Subcutaneous abdominal adipose tissue (tissue), 5 donors: ENCODE data around the gene RABGGTB.
"Not testable (repeated sequence)": the region's sequence is repeated elsewhere in the genome, so short reads cannot be mapped to it uniquely, and the experiment has no call there.

Source experiments
- H3K27ac ChIP-seq: one replicate; pipeline ENCODE4 v1.7.0; 2013; ENCODE audit warnings: low read depth, mild to moderate bottlenecking, inconsistent platforms, low read length, moderate library complexity
- H3K27me3 ChIP-seq, 5 donors: one replicate each; pipeline ENCODE4 v1.7.0; 2013; ENCODE audit warnings: low read length in 5 of 5, inconsistent platforms in 1 of 5; ENCODE audit not compliant: control insufficient read depth in 5 of 5, insufficient read depth in 4 of 5
- H3K36me3 ChIP-seq, 5 donors: one replicate each; pipeline ENCODE4 v1.7.0; 2013; ENCODE audit warnings: low read length in 5 of 5; ENCODE audit not compliant: control insufficient read depth in 5 of 5, insufficient read depth in 5 of 5
- H3K4me1 ChIP-seq, 5 donors: one replicate each; pipeline ENCODE4 v1.7.0; 2013; ENCODE audit warnings: low read length in 5 of 5, mild to moderate bottlenecking in 3 of 5, moderate library complexity in 1 of 5; ENCODE audit not compliant: control insufficient read depth in 5 of 5, insufficient read depth in 5 of 5
- H3K4me3 ChIP-seq, 5 donors: one replicate each; pipeline ENCODE4 v1.7.0; 2013; ENCODE audit warnings: low read length in 5 of 5, low read depth in 1 of 5
- H3K9ac ChIP-seq, 5 donors: one replicate each; pipeline ENCODE4 v1.7.0; 2013; ENCODE audit warnings: low read length in 5 of 5, mild to moderate bottlenecking in 4 of 5, moderate library complexity in 3 of 5
- H3K9me3 ChIP-seq, 5 donors: one replicate each; pipeline ENCODE4 v1.7.0; 2013; ENCODE audit warnings: low read length in 5 of 5; ENCODE audit not compliant: control insufficient read depth in 5 of 5
- donor health status: healthy.
- donor health status: healthy.
- donor health status: healthy.
- donor health status: healthy.
- donor health status: healthy.

Gene RABGGTB

DNA sequence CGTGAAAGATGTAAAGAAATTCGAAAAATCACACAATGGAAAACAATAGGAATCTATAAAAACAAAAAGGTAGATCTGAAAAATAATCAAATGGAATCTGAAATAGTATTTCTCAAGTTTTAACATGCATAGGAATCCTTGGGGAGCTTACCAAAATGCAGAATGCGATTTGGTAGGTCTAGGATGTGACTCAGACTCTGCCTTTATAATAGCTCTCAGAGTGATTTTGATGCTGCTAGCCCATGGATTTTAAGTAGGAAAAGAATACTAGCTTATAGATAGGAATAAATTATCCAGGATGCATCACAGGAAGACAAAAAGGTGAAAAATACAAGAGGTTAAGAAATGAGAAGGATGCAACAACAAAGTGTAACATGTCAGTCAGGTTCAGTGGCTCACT, 14.1 kb upstream of the RABGGTB start:
- H3K27ac ChIP-seq, result no peak overlapping the region
- no peak overlapping the region for H3K4me3 ChIP-seq
- H3K36me3 ChIP-seq, result no peaks in the 10 kb centered on the region
- H3K9me3 ChIP-seq, result no peaks in the 10 kb centered on the region
- H3K4me1 ChIP-seq, result no peaks in the 10 kb centered on the region
- H3K9ac ChIP-seq, result no peak overlapping the region
- no peaks in the 10 kb centered on the region for H3K27me3 ChIP-seq

DNA sequence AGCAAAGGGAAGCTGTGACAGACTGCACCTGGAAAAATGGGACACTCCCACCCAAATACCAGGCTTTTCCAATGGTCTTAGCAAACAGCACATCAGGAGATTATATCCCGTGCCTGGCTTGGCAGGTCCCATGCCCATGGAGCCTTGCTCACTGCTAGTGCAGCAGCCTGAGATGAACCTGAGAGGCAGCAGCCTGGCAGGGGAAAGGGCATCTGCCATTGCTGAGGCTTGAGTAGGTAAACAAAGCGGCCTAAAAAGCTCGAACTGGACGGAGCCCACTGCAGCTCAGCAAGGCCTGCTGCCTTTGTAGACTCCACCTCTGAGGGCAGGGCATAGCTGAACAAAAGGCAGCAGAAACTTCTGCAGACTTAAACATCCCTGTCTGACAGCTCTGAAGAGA, 8.2 kb upstream of the RABGGTB start:
- not testable (repeated sequence) for H3K4me3 ChIP-seq, H3K36me3 ChIP-seq, H3K27ac ChIP-seq, H3K27me3 ChIP-seq, H3K9ac ChIP-seq, H3K4me1 ChIP-seq, H3K9me3 ChIP-seq

DNA sequence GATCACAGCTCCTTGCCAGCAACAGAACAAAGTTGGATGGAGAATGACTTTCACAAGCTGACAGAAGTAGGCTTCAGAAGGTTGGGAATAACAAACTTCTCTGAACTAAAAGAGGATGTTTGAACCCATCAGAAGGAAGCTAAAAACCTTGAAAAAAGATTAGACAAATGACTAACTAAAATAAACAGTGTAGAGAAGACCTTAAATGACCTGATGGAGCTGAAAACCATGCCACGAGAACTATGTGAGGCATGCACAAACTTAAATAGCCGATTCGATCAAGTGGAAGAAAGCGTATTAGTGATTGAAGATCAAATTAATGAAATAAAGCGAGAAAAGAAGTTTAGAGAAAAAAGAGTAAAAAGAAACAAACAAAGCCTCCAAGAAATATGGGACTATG, 7.4 kb upstream of the RABGGTB start:
- not testable (repeated sequence) for H3K9me3 ChIP-seq, H3K4me3 ChIP-seq, H3K36me3 ChIP-seq, H3K4me1 ChIP-seq, H3K27me3 ChIP-seq, H3K9ac ChIP-seq, H3K27ac ChIP-seq

DNA sequence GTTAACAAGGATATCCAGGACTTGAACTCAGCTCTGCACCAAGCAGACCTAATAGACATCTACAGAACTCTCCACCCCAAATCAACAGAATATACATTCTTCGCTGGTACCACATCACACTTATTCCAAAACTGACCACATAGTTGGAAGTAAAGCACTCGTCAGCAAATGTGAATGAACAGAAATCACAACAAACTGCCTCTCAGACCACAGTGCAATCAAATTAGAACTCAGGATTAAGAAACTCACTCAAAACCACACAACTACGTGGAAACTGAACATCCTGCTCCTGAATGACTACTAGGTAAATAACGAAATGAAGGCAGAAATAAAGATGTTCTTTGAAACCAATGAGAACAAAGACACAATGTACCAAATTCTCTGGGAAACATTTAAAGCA, 5.9 kb upstream of the RABGGTB start:
- H3K4me3 ChIP-seq, H3K4me1 ChIP-seq, H3K36me3 ChIP-seq, H3K9me3 ChIP-seq, H3K27me3 ChIP-seq, H3K27ac ChIP-seq, H3K9ac ChIP-seq: not testable (repeated sequence)

DNA sequence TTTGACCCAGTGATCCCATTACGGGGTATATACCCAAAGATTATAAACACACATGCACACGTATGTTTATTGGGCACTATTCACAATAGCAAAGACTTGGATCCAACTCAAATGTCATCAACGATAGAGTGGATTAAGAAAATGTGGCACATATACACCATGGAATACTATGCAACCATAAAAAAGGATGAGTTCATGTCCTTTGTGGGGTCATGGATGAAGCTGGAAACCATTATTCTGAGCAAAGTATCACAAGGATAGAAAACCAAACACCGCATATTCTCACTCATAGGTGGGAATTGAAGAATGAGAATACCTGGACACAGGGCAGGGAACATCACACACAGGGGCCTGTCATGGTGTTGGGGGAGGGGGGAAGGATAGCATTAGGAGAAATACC, 2.1 kb upstream of the RABGGTB start:
- H3K9ac ChIP-seq, H3K4me3 ChIP-seq, H3K9me3 ChIP-seq, H3K27ac ChIP-seq, H3K27me3 ChIP-seq, H3K36me3 ChIP-seq: not testable (repeated sequence)
- peaks cover 7 to 31% (median 30%) of the 10 kb centered on the region in 5 donors for H3K4me1 ChIP-seq

DNA sequence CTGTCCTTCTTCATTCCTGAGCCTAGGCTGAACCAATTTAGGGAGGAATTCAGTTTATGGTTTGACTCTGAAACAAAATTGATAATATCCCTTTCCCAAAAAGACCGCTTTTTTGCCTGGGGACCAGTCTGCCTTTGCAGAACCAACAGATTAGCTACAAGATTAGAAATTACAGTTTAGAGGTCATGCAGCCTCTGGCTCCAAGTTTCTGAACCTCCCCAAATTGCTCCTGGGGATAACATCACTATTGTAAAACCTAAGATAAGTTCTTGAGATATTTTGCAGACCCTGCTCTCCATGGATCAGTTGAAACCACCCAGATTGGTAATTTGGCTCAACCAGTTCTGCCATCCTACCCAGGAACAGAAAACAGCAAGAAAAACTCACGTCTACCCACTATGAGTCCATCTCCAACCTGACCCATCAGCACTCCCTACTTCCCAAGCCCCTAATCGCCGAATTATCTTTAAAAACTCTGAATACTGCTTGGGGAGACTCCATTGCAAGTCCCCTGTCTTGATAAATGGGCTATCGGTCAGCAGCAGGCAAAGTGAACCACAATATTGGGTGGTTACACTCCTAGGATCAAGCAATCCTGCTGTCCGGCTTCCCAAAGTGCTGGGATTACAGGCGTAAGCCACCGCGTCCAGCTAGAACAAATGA, 605 bp upstream of the RABGGTB start:
- H3K27me3 ChIP-seq, result no peaks in the 10 kb centered on the region
- peaks cover 10 to 46% (median 40%) of the 10 kb centered on the region in 5 donors for H3K4me1 ChIP-seq
- peak overlapping the region; percentile 75 to 100 (median 99) for H3K4me3 ChIP-seq
- peak overlapping the region; percentile 92 for H3K27ac ChIP-seq
- peaks cover 6 to 14% (median 12%) of the 10 kb centered on the region in 5 donors for H3K36me3 ChIP-seq
- no peaks in the 10 kb centered on the region for H3K9me3 ChIP-seq
- peak overlapping the region; percentile 85 to 98 (median 91) for H3K9ac ChIP-seq

DNA sequence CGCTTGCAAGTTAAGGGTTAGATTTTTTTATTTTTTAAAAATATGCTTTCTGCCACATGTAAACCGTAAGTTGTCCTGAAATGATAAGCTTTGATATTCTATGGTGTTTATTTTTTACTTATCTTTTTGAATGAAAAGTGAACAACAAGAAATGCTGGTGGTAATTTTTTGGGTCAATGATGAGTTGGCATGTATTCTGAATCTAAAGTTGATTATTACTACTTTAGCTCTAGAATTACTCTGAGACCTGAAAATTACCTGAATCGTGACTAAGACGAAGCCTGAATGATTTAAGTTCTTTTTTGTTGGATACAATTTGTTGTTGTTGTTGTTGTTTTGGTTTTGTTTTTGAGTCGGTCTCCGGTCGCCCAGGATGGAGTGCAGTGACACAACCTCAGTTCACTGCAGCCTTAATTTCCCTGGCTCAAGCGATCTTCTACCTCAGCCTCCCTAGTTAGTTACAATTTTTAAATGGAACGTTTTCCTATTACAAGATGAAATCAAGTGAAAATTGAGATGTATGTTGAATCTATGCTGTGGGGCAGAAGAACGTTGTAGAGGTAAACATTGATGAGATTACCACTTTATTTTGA, 941 bp downstream of the RABGGTB start:
- no peaks in the 10 kb centered on the region for H3K27me3 ChIP-seq
- no peaks in the 10 kb centered on the region for H3K9me3 ChIP-seq
- peak overlapping the region; percentile 89 to 98 (median 96) for H3K9ac ChIP-seq
- peaks cover 10 to 52% (median 44%) of the 10 kb centered on the region in 5 donors for H3K4me1 ChIP-seq
- H3K4me3 ChIP-seq, result peak overlapping the region; percentile 75 to 100 (median 99)
- peaks cover 20 to 28% (median 25%) of the 10 kb centered on the region in 5 donors for H3K36me3 ChIP-seq
- H3K27ac ChIP-seq, result peak overlapping the region; percentile 92

DNA sequence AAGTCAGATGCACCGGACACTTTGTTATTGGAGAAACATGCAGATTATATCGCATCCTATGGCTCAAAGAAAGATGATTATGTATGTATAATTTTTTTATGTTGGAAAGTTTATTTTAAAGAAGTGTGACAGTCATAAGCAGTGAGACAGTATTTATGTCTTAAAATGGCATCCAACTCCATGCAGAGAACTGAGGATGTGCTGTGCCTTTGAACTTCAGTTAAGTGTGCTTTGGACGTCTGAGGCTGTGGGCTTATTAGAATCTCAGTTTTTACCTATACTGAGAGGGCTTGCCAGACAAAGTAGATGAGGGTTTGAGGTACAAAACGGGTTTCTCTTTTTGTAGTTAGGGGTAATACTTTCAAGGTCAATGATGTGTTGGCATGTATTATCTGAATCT, 1.5 kb downstream of the RABGGTB start:
- H3K9ac ChIP-seq, result peak overlapping the region; percentile 89 to 98 (median 96)
- peaks cover 10 to 52% (median 44%) of the 10 kb centered on the region in 5 donors for H3K4me1 ChIP-seq
- no peaks in the 10 kb centered on the region for H3K27me3 ChIP-seq
- H3K9me3 ChIP-seq, result no peaks in the 10 kb centered on the region
- H3K27ac ChIP-seq, result peak overlapping the region; percentile 92
- peak overlapping the region; percentile 75 to 100 (median 99) for H3K4me3 ChIP-seq
- peaks cover 25 to 34% (median 30%) of the 10 kb centered on the region in 5 donors for H3K36me3 ChIP-seq

DNA sequence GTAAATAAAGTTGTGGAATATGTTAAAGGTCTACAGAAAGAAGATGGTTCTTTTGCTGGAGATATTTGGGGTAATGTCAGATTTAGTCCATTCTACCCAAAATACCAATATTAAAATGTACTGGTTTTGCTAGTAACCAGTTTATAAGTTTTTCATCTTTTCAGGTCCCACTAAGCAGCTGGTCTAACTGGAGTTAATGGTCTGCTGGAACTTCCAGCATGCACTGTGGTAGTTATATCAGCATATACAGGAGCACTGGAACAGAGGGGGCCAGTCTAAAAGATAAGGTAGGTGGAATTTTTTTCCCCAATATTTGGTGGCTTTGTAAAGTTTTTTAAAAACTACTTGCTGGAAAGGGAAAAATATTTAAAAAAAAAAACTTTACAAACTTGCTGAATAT, 3.9 kb downstream of the RABGGTB start:
- Histone ChIP-seq H3K27ac (no peak overlapping the region), H3K4me3 (no peak overlapping the region), H3K9ac (peak overlapping the region in 2 of 5 donors; percentile 11 to 13), H3K36me3 (peaks cover 47 to 56% (median 48%) of the 10 kb centered on the region in 5 donors), H3K9me3 (no peaks in the 10 kb centered on the region), H3K27me3 (no peaks in the 10 kb centered on the region), H3K4me1 (peaks cover 10 to 52% (median 44%) of the 10 kb centered on the region in 5 donors)

DNA sequence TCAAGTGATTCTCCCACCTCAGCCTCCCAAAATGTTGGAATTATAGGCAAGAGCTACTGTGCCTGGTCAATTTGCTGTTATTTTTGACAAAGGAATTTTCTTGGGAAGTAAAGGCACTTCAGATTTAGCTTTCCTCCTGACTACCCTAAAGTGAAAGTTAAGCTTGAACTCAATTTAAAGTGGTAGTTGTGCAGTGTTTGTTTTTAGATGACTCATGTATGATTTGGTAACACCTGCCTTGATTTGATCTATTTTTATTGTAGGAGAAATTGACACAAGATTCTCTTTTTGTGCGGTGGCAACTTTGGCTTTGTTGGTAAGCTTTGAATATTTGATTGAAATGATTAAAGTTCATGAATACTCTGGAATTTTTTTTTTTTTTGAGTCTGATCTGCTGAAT, 5.0 kb downstream of the RABGGTB start:
- Histone ChIP-seq H3K36me3 (peaks cover 50 to 66% (median 59%) of the 10 kb centered on the region in 5 donors), H3K27me3 (no peaks in the 10 kb centered on the region), H3K4me3 (no peak overlapping the region), H3K4me1 (peaks cover 10 to 46% (median 38%) of the 10 kb centered on the region in 5 donors), H3K9ac (no peak overlapping the region), H3K9me3 (no peaks in the 10 kb centered on the region), H3K27ac (no peak overlapping the region)
